ENCODE results near the gene MICAL3. TPM values are rescaled to one million over a fixed set of nuclear protein-coding genes. Genes with fewer than 3 reads are reported as not detected.

MICAL3 gene
- total and polyA plus RNA-seq, 2 experiments from 2014 or later, result 6.1 to 25.1 TPM

- Histone ChIP-seq H3K79me2 (ENCODE audit: insufficient read depth) (no peaks in the 10 kb centered on the region), H3K4me3 (no peak overlapping the region), H3K27me3 (replicated peaks; ENCODE audit: insufficient read depth) (no peaks in the 10 kb centered on the region), H3K27ac (no peak overlapping the region), H3K9ac (no peak overlapping the region), H2AFZ (no peak overlapping the region), H3K4me2 (ENCODE audit: unreplicated experiment) (no peak overlapping the region), H3F3A (ENCODE audit: insufficient read depth) (no peaks in the 10 kb centered on the region), H3K36me3 (ENCODE audit: low read depth) (no peaks in the 10 kb centered on the region), H3K9me3 (ENCODE audit: low read depth) (no peaks in the 10 kb centered on the region), H3K4me1 (ENCODE audit: insufficient read depth) (no peaks in the 10 kb centered on the region), H4K20me1 (ENCODE audit: insufficient read depth) (no peaks in the 10 kb centered on the region), H3K9me2 (ENCODE audit: insufficient read depth) (no peaks in the 10 kb centered on the region)
- DNase-seq, result no peak
- in situ Hi-C loops (cut with MboI), result no loop called here
- no peak for TF ChIP-seq EZH2phosphoT487 (IDR thresholded peaks at IDR 0.05; ENCODE audit: insufficient read depth, low read depth)
- no peak for TF ChIP-seq EZH2 (IDR thresholded peaks at IDR 0.05; ENCODE audit: insufficient read depth, poor library complexity, severe bottlenecking)
- WGBS, 2 experiments (ENCODE audit: low coverage in 1 of 2, low lambda C conversion rate in 2 of 2, missing lambda C conversion rate in 2 of 2), result 94 to 98% methylated on average over 14 of the region's 14 CpGs
Observed at GRCh38 chr22:17851759-17852158, 172.6 kb downstream of the MICAL3 start.

GRCh38 chr22:17847360-17848078 lies 176.8 kb downstream of the MICAL3 start:
- Histone ChIP-seq H3F3A (ENCODE audit: insufficient read depth) (no peaks in the 10 kb centered on the region), H3K4me3 (no peak overlapping the region), H3K36me3 (ENCODE audit: low read depth) (no peaks in the 10 kb centered on the region), H3K27me3 (replicated peaks; ENCODE audit: insufficient read depth) (no peaks in the 10 kb centered on the region), H2AFZ (no peak overlapping the region), H4K20me1 (ENCODE audit: insufficient read depth) (no peaks in the 10 kb centered on the region), H3K9me2 (ENCODE audit: insufficient read depth) (no peaks in the 10 kb centered on the region), H3K27ac (no peak overlapping the region), H3K9me3 (ENCODE audit: low read depth) (no peaks in the 10 kb centered on the region), H3K4me2 (ENCODE audit: unreplicated experiment) (no peak overlapping the region), H3K4me1 (ENCODE audit: insufficient read depth) (no peaks in the 10 kb centered on the region), H3K9ac (no peak overlapping the region), H3K79me2 (ENCODE audit: insufficient read depth) (no peaks in the 10 kb centered on the region)
- TF ChIP-seq EZH2phosphoT487 (IDR thresholded peaks at IDR 0.05; ENCODE audit: insufficient read depth, low read depth) (no peak), EZH2 (IDR thresholded peaks at IDR 0.05; ENCODE audit: insufficient read depth, poor library complexity, severe bottlenecking) (no peak)
- peak; percentile 7 for DNase-seq
- WGBS, 2 experiments (ENCODE audit: low coverage in 1 of 2, low lambda C conversion rate in 2 of 2, missing lambda C conversion rate in 2 of 2), result 97 to 98% methylated on average over 18 of the region's 18 CpGs
- in situ Hi-C loops (cut with MboI), result loop anchor here (10.0 kb wide), 1 partner anchor 63 kb away; no protein-coding TSS in a partner anchor

- peak; percentile 23 for DNase-seq
- H2AFZ ChIP-seq, result no peak overlapping the region
- H3K27ac ChIP-seq, result no peak overlapping the region
- TF ChIP-seq EZH2 (IDR thresholded peaks at IDR 0.05; ENCODE audit: insufficient read depth, poor library complexity, severe bottlenecking) (no peak), EZH2phosphoT487 (IDR thresholded peaks at IDR 0.05; ENCODE audit: insufficient read depth, low read depth) (no peak)
- H3F3A ChIP-seq (ENCODE audit: insufficient read depth), result no peaks in the 10 kb centered on the region
- 34 to 43% methylated on average over 13 of the region's 13 CpGs for WGBS, 2 experiments (ENCODE audit: low coverage in 1 of 2, low lambda C conversion rate in 2 of 2, missing lambda C conversion rate in 2 of 2)
- H4K20me1 ChIP-seq (ENCODE audit: insufficient read depth), result no peaks in the 10 kb centered on the region
- H3K4me1 ChIP-seq (ENCODE audit: insufficient read depth), result no peaks in the 10 kb centered on the region
- no peaks in the 10 kb centered on the region for H3K27me3 ChIP-seq (replicated peaks; ENCODE audit: insufficient read depth)
- no peaks in the 10 kb centered on the region for H3K9me3 ChIP-seq (ENCODE audit: low read depth)
- H3K4me3 ChIP-seq, result no peak overlapping the region
- no peaks in the 10 kb centered on the region for H3K79me2 ChIP-seq (ENCODE audit: insufficient read depth)
- no peaks in the 10 kb centered on the region for H3K36me3 ChIP-seq (ENCODE audit: low read depth)
- no peaks in the 10 kb centered on the region for H3K9me2 ChIP-seq (ENCODE audit: insufficient read depth)
- in situ Hi-C loops (cut with MboI), result loop anchor here (10.0 kb wide), 1 partner anchor 62 kb away; no protein-coding TSS in a partner anchor
- no peak overlapping the region for H3K4me2 ChIP-seq (ENCODE audit: unreplicated experiment)
- H3K9ac ChIP-seq, result no peak overlapping the region
Observed at GRCh38 chr22:17846326-17846992, 177.9 kb downstream of the MICAL3 start.

GRCh38 chr22:17845790-17846189 lies 178.6 kb downstream of the MICAL3 start:
- H3K27me3 ChIP-seq (replicated peaks; ENCODE audit: insufficient read depth), result no peaks in the 10 kb centered on the region
- H2AFZ ChIP-seq, result no peak overlapping the region
- 33 to 35% methylated on average over 3 of the region's 3 CpGs for WGBS, 2 experiments (ENCODE audit: low coverage in 1 of 2, low lambda C conversion rate in 2 of 2, missing lambda C conversion rate in 2 of 2)
- DNase-seq, result peak; percentile 14
- H3K4me2 ChIP-seq (ENCODE audit: unreplicated experiment), result no peak overlapping the region
- H3K36me3 ChIP-seq (ENCODE audit: low read depth), result no peaks in the 10 kb centered on the region; the same call in 1 of the 2 replicates
- no peaks in the 10 kb centered on the region for H3K9me3 ChIP-seq (ENCODE audit: low read depth)
- no peaks in the 10 kb centered on the region for H3K4me1 ChIP-seq (ENCODE audit: insufficient read depth)
- H3K9ac ChIP-seq, result no peak overlapping the region
- H3K79me2 ChIP-seq (ENCODE audit: insufficient read depth), result no peaks in the 10 kb centered on the region
- H3K9me2 ChIP-seq (ENCODE audit: insufficient read depth), result no peaks in the 10 kb centered on the region
- no peaks in the 10 kb centered on the region for H3F3A ChIP-seq (ENCODE audit: insufficient read depth)
- no peak overlapping the region for H3K27ac ChIP-seq
- in situ Hi-C loops (cut with MboI), result loop anchor here (10.0 kb wide), 1 partner anchor 61 kb away; no protein-coding TSS in a partner anchor
- H4K20me1 ChIP-seq (ENCODE audit: insufficient read depth), result no peaks in the 10 kb centered on the region
- H3K4me3 ChIP-seq, result no peak overlapping the region
- no peak for TF ChIP-seq EZH2phosphoT487 (IDR thresholded peaks at IDR 0.05; ENCODE audit: insufficient read depth, low read depth)
- no peak for TF ChIP-seq EZH2 (IDR thresholded peaks at IDR 0.05; ENCODE audit: insufficient read depth, poor library complexity, severe bottlenecking)

Measured in GM23248 (cell line).